Thyroid gland (tissue), 4 donors: ENCODE data around the gene CBLN1.

ENCODE experiments used
- POLR2A ChIP-seq, 2 donors: fragments of 450-650 bp; IDR thresholded peaks; one replicate each; pipeline ENCODE4 v1.6.1; 2017; ENCODE audit warnings: antibody characterized with exemption in 2 of 2, mild to moderate bottlenecking in 2 of 2, moderate library complexity in 1 of 2
- TF ChIP-seq, protein P1 (sequence below), 6 experiments: fragments of 200-600 bp in 3 of 6; fragments of 450-650 bp in 3 of 6; sonication (generic) in 3 of 6; IDR thresholded peaks; one replicate each; pipeline ENCODE4 v1.5.1; 2016 to 2019; ENCODE audit warnings: antibody characterized with exemption in 6 of 6, mild to moderate bottlenecking in 2 of 6, inconsistent platforms in 1 of 6, moderate library complexity in 1 of 6

DNA sequence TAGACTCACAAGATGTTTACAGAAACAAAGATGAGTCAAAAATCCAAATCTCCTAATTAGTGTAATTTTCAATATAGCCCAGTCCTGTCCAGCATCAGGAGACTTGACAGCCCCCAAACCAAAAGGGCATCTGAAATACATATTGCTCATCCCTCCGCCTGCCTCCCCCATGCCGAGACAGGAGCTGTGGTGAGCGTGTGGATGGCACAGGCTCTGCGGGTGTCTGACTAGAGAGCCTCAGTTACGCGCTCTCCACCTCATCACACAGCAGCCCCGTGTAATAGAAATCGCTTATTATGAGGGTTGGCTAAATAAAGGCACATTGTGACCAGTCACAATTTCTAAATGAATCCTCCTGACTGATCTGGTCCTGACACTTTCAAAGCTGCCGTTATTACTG is 43.1 kb upstream of the CBLN1 start:
- TF ChIP-seq, protein P1, sequence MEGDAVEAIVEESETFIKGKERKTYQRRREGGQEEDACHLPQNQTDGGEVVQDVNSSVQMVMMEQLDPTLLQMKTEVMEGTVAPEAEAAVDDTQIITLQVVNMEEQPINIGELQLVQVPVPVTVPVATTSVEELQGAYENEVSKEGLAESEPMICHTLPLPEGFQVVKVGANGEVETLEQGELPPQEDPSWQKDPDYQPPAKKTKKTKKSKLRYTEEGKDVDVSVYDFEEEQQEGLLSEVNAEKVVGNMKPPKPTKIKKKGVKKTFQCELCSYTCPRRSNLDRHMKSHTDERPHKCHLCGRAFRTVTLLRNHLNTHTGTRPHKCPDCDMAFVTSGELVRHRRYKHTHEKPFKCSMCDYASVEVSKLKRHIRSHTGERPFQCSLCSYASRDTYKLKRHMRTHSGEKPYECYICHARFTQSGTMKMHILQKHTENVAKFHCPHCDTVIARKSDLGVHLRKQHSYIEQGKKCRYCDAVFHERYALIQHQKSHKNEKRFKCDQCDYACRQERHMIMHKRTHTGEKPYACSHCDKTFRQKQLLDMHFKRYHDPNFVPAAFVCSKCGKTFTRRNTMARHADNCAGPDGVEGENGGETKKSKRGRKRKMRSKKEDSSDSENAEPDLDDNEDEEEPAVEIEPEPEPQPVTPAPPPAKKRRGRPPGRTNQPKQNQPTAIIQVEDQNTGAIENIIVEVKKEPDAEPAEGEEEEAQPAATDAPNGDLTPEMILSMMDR (IDR thresholded peaks at IDR 0.05): no peak
- TF ChIP-seq POLR2A (IDR thresholded peaks at IDR 0.05): no peak
